Uterus (tissue), 4 donors: Measurements from ENCODE around the gene KSR2. TPM values are rescaled to one million over a fixed set of nuclear protein-coding genes. Genes with fewer than 3 reads are reported as not detected.

Experiments
- DNase-seq, 2 donors: peaks; one replicate each; pipeline ENCODE4 v3.0.0-alpha.2; 2019 to 2020
- H3K27ac ChIP-seq, 2 donors: fragments of 200-600 bp; sonication (generic); 1 replicate in 1 of 2; 2 replicates in 1 of 2; pipeline ENCODE4 v1.5.1; 2016 to 2018
- H3K27me3 ChIP-seq, 2 donors: fragments of 200-600 bp; sonication (generic); one replicate each; pipeline ENCODE4 v1.5.1; 2018 to 2019; ENCODE audit warnings: control low read depth in 1 of 2
- H3K36me3 ChIP-seq, 2 donors: fragments of 200-600 bp; sonication (generic); one replicate each; pipeline ENCODE4 v1.5.1; 2019; ENCODE audit warnings: control low read depth in 1 of 2
- H3K4me1 ChIP-seq, 2 donors: fragments of 200-600 bp; sonication (generic); one replicate each; pipeline ENCODE4 v1.5.1; 2018 to 2019; ENCODE audit warnings: control low read depth in 1 of 2
- H3K4me3 ChIP-seq, 2 donors: fragments of 200-600 bp; sonication (generic); 1 replicate in 1 of 2; 2 replicates in 1 of 2; pipeline ENCODE4 v1.5.1; 2018 to 2019; ENCODE audit warnings: mild to moderate bottlenecking in 1 of 2
- H3K9me3 ChIP-seq, 2 donors: fragments of 200-600 bp; sonication (generic); one replicate each; pipeline ENCODE4 v1.5.1; 2019; ENCODE audit warnings: control low read depth in 1 of 2
- POLR2A ChIP-seq, 2 donors: fragments of 450-650 bp; IDR thresholded peaks; one replicate each; pipeline ENCODE4 v1.6.1; 2016; ENCODE audit warnings: antibody characterized with exemption in 2 of 2, mild to moderate bottlenecking in 1 of 2, moderate library complexity in 1 of 2
- intact Hi-C: fragments of 100-400 bp; cut with DNase I; formaldehyde crosslinking; loops from one replicate; pipeline ENCODE4 v1.15.1; 2023; ENCODE audit warnings: low total_unique reads
- total RNA-seq, 4 donors: library from RNA; depleted of rRNA in 3 of 4; stranded (reverse); fragments of >200 nt in 3 of 4; gene quantifications; one replicate each; pipeline versions ENCODE4 v1.1.0 to v1.2.4, GENCODE V29; 2014 to 2023
- TF ChIP-seq, protein P1 (sequence below), 4 experiments: fragments of 200-600 bp in 2 of 4; fragments of 450-650 bp in 2 of 4; sonication (generic) in 2 of 4; IDR thresholded peaks; one replicate each; pipeline ENCODE4 v1.5.1; 2016 to 2019; ENCODE audit warnings: antibody characterized with exemption in 4 of 4, mild to moderate bottlenecking in 2 of 4, moderate library complexity in 1 of 4
- donor health status: DM: yes; HTN: yes; CAD: no.

KSR2 gene
- total RNA-seq, 4 donors from 2014 or later: 0.03 to 0.28 TPM; not detected in 2

DNA sequence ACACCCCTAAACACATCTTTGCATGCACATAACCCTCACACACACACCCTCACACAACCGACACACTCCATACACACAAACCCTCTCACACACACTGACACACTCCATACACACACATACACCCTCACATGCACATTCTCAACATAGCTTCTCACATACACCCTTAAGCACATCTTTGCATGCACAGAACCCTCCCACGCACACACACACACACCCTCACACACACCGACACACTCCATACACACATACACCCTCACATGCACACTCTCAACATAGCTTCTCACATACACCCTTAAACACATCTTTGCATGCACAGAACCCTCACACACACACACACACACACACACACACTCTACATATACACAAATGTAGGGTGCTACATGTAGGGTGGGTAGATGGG is 534.9 kb downstream of the KSR2 start:
- Histone ChIP-seq H3K27me3 (no peaks in the 10 kb centered on the region), H3K36me3 (no peaks in the 10 kb centered on the region), H3K4me1 (no peaks in the 10 kb centered on the region), H3K27ac (no peak overlapping the region), H3K9me3 (no peaks in the 10 kb centered on the region), H3K4me3 (no peak overlapping the region)
- no peak for DNase-seq
- intact Hi-C loops: no loop called here
- TF ChIP-seq, protein P1, sequence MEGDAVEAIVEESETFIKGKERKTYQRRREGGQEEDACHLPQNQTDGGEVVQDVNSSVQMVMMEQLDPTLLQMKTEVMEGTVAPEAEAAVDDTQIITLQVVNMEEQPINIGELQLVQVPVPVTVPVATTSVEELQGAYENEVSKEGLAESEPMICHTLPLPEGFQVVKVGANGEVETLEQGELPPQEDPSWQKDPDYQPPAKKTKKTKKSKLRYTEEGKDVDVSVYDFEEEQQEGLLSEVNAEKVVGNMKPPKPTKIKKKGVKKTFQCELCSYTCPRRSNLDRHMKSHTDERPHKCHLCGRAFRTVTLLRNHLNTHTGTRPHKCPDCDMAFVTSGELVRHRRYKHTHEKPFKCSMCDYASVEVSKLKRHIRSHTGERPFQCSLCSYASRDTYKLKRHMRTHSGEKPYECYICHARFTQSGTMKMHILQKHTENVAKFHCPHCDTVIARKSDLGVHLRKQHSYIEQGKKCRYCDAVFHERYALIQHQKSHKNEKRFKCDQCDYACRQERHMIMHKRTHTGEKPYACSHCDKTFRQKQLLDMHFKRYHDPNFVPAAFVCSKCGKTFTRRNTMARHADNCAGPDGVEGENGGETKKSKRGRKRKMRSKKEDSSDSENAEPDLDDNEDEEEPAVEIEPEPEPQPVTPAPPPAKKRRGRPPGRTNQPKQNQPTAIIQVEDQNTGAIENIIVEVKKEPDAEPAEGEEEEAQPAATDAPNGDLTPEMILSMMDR (IDR thresholded peaks at IDR 0.05): no peak

DNA sequence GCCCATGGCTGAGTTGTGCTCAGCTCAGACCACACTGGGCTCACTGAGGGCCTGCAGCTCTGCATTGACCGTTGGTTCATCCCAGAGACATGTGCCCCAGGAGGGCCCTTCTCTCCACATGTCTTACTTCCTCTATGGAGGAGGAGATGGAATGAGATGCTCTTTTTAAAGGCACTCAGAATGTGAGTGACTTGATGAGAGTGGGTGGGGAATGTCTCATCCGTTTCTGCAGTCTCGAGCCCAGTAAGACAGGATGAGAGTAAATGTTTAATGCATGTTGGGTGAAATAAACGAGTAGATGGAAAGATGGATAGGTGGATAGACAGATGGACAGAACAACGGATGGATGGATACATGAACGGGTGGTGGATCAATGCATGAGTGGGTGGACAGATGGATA is 538.5 kb downstream of the KSR2 start:
- Histone ChIP-seq H3K9me3 (no peaks in the 10 kb centered on the region), H3K27me3 (no peaks in the 10 kb centered on the region), H3K4me3 (no peak overlapping the region), H3K4me1 (no peaks in the 10 kb centered on the region), H3K36me3 (no peaks in the 10 kb centered on the region), H3K27ac (no peak overlapping the region)
- no peak for TF ChIP-seq POLR2A (IDR thresholded peaks at IDR 0.05)
- TF ChIP-seq, protein P1 (IDR thresholded peaks at IDR 0.05): no peak
- intact Hi-C loops: no loop called here
- no peak for DNase-seq

DNA sequence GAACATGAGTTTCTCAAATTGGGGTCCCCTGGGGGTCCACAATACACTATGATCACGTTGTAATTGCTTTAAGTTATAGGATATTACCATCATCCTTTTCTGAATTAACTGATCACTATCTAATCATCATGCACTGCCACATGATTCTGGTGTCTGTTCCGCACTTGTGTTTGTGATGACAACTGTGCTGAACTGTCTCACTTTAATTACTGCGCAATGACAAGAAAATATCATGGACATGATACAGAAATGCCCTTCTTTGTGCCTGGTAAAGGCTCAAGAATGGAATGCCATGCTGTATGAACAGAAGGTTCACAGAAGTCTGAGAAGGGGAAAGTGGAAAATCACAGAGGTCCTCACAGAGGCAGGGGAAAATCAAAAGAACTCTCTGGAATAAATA is 541.6 kb downstream of the KSR2 start:
- H3K36me3 ChIP-seq: no peaks in the 10 kb centered on the region
- no peaks in the 10 kb centered on the region for H3K4me1 ChIP-seq
- no peak overlapping the region for H3K27ac ChIP-seq
- no peak for DNase-seq
- H3K9me3 ChIP-seq: no peaks in the 10 kb centered on the region
- H3K4me3 ChIP-seq: no peak overlapping the region
- TF ChIP-seq, protein P1 (IDR thresholded peaks at IDR 0.05): no peak
- TF ChIP-seq POLR2A (IDR thresholded peaks at IDR 0.05): no peak
- intact Hi-C loops: no loop called here
- no peaks in the 10 kb centered on the region for H3K27me3 ChIP-seq

DNA sequence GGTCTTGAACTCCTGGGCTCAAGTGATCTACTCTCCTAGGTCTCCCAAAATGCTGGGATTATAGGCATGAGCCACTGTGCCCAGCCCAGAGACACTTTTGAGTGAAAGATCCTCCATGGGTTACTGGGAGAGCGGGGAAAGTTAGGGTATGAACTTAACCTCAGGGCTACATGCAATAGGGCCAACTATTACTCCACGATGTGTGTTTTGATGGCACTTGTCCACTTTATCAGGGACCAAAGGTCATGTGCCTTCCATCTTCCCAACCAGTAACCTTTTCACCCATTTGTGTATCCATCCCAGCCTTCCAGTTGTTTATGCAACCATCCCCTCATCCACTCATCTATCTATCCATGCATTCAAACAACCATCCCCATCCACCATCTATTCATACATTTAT is 546.8 kb downstream of the KSR2 start:
- H3K4me1 ChIP-seq: no peaks in the 10 kb centered on the region
- no peak overlapping the region for H3K4me3 ChIP-seq
- H3K27me3 ChIP-seq: no peaks in the 10 kb centered on the region
- TF ChIP-seq, protein P1 (IDR thresholded peaks at IDR 0.05): no peak
- no peak for TF ChIP-seq POLR2A (IDR thresholded peaks at IDR 0.05)
- intact Hi-C loops: no loop called here
- no peak overlapping the region for H3K27ac ChIP-seq
- no peaks in the 10 kb centered on the region for H3K9me3 ChIP-seq
- H3K36me3 ChIP-seq: no peaks in the 10 kb centered on the region
- no peak for DNase-seq

DNA sequence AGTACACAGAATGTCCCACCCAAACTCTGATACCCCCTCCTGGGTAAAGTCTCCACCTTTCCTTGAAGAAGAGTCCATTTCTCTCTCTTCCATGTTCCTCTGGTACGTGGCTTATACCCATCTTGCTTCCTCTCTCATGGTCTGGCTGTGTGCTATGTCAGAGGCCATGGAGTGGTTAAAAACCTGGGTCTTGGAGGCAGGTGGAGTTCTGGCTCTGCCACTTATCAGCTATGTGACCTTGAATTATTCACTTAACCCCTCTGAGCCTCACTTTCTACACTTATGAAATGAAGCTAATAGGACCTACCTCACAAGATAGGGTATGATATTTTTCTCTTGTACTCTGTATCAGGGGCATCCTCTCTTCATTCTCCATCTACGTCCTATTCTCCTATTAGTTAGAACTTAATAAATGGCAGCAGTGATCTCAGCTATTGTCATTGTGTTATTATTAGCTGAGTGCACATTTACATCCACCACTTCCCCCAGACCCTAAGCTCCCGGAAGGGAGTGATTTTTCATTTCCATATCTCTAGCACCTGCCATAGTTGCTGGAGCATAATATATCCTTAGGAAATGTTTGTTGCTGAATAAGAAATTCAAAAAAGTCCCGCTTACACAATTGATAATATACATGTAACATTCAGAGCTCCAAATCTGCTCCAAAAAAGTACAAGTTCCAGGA is 547.6 kb downstream of the KSR2 start:
- TF ChIP-seq POLR2A (IDR thresholded peaks at IDR 0.05): no peak
- TF ChIP-seq, protein P1 (IDR thresholded peaks at IDR 0.05): no peak
- no peaks in the 10 kb centered on the region for H3K4me1 ChIP-seq
- DNase-seq: no peak
- H3K9me3 ChIP-seq: no peaks in the 10 kb centered on the region
- no peaks in the 10 kb centered on the region for H3K36me3 ChIP-seq
- no peaks in the 10 kb centered on the region for H3K27me3 ChIP-seq
- H3K27ac ChIP-seq: no peak overlapping the region
- H3K4me3 ChIP-seq: no peak overlapping the region
- intact Hi-C loops: no loop called here
